HEK293 (cell line): Measurements from ENCODE around the gene HSPA4.

Experiments
- CTCF ChIA-PET: fragments of 350-600 bp; formaldehyde crosslinking; extraction: SDS; loops from one replicate; lab custom pipeline; 2021; ENCODE audit warnings: antibody characterized with exemption; lab: Yijun Ruan, JAX
- POLR2A ChIA-PET: fragments of 300-600 bp; formaldehyde crosslinking; extraction: SDS; loops from one replicate; lab custom pipeline; 2020; ENCODE audit warnings: antibody characterized with exemption, inconsistent platforms; lab: Yijun Ruan, JAX
- H3K27ac ChIP-seq: fragments of 200-500 bp; sonication (Bioruptor generic); 2 replicates; pipeline ENCODE4 v1.5.1; 2014; ENCODE audit warnings: low read depth, low read length, control low read depth, inconsistent platforms; ENCODE audit errors: extremely low read depth
- H3K36me3 ChIP-seq, 2 experiments: fragments of 200-500 bp in 1 of 2; sonication (Bioruptor generic) in 1 of 2; 1 replicate in 1 of 2; 2 replicates in 1 of 2; pipeline ENCODE4 v1.5.1; 2014 to 2017; ENCODE audit warnings: inconsistent platforms in 2 of 2, low read length in 2 of 2; ENCODE audit not compliant: control insufficient read depth in 2 of 2, insufficient read depth in 1 of 2
- H3K4me1 ChIP-seq: fragments of 200-500 bp; sonication (Bioruptor generic); 2 replicates; pipeline ENCODE4 v1.5.1; 2014; ENCODE audit warnings: mild to moderate bottlenecking, low read length, inconsistent platforms; ENCODE audit not compliant: control insufficient read depth, insufficient read depth
- H3K4me3 ChIP-seq: 2 replicates; pipeline ENCODE4 v1.5.1; 2011; ENCODE audit warnings: low read depth, mild to moderate bottlenecking, control low read depth, low read length, moderate library complexity
- H3K9me3 ChIP-seq: fragments of 200-500 bp; sonication (Bioruptor generic); 2 replicates; pipeline ENCODE4 v1.5.1; 2014; ENCODE audit warnings: low read depth, low read length, inconsistent platforms; ENCODE audit not compliant: control insufficient read depth, insufficient read depth
- BCL11A ChIP-seq: fragments of 450-650 bp; formaldehyde crosslinking; IDR thresholded peaks from 2 replicates; pipeline ENCODE4 v1.5.1; 2016; ENCODE audit warnings: low read depth, missing biosample characterization, missing genetic modification characterization
- KLF7 ChIP-seq: fragments of 450-650 bp; formaldehyde crosslinking; IDR thresholded peaks from 2 replicates; pipeline ENCODE4 v1.5.1; 2016; ENCODE audit warnings: missing biosample characterization, missing genetic modification characterization, borderline replicate concordance
- SCRT1 ChIP-seq: fragments of 450-650 bp; formaldehyde crosslinking; IDR thresholded peaks from 2 replicates; pipeline ENCODE4 v1.5.1; 2016; ENCODE audit warnings: missing biosample characterization, missing genetic modification characterization, borderline replicate concordance
- SCRT2 ChIP-seq: fragments of 450-650 bp; formaldehyde crosslinking; IDR thresholded peaks from 2 replicates; pipeline ENCODE4 v1.5.1; 2016; ENCODE audit warnings: missing biosample characterization, missing genetic modification characterization
- TCF7L2 ChIP-seq: IDR thresholded peaks from 2 replicates; pipeline ENCODE4 v1.6.1; 2011; ENCODE audit warnings: low read depth, mild to moderate bottlenecking, inconsistent platforms, low read length, moderate library complexity, borderline replicate concordance
- ZNF16 ChIP-seq: fragments of 450-650 bp; formaldehyde crosslinking; IDR thresholded peaks from 2 replicates; pipeline ENCODE4 v1.5.1; 2016; ENCODE audit warnings: low read depth, missing biosample characterization, missing genetic modification characterization
- ZNF221 ChIP-seq: fragments of 450-650 bp; formaldehyde crosslinking; IDR thresholded peaks from 2 replicates; pipeline ENCODE4 v1.5.1; 2017; ENCODE audit warnings: missing biosample characterization, missing genetic modification characterization, borderline replicate concordance
- ZNF302 ChIP-seq: fragments of 450-650 bp; formaldehyde crosslinking; IDR thresholded peaks from 2 replicates; pipeline ENCODE4 v1.5.1; 2016; ENCODE audit warnings: missing biosample characterization, missing genetic modification characterization, low read depth
- ZNF544 ChIP-seq: fragments of 450-650 bp; formaldehyde crosslinking; IDR thresholded peaks from 2 replicates; pipeline ENCODE4 v1.5.0; 2017; ENCODE audit warnings: missing biosample characterization, missing genetic modification characterization
- ZNF654 ChIP-seq: fragments of 450-650 bp; formaldehyde crosslinking; IDR thresholded peaks from 2 replicates; pipeline ENCODE4 v1.5.1; 2016; ENCODE audit warnings: low read depth, missing biosample characterization, missing genetic modification characterization
- ZXDB ChIP-seq: fragments of 450-650 bp; formaldehyde crosslinking; IDR thresholded peaks from 2 replicates; pipeline ENCODE4 v1.5.1; 2016; ENCODE audit warnings: missing biosample characterization, missing genetic modification characterization
- TF ChIP-seq, protein P1 (sequence below): fragments of 450-650 bp; formaldehyde crosslinking; IDR thresholded peaks from 2 replicates; pipeline ENCODE4 v1.5.1; 2016; ENCODE audit warnings: missing biosample characterization, missing genetic modification characterization
- TF ChIP-seq, protein P2 (sequence below): IDR thresholded peaks from 2 replicates; pipeline ENCODE4 v1.6.1; 2011; ENCODE audit warnings: mild to moderate bottlenecking, low read depth, low read length, borderline replicate concordance

The HSPA4 gene

DNA sequence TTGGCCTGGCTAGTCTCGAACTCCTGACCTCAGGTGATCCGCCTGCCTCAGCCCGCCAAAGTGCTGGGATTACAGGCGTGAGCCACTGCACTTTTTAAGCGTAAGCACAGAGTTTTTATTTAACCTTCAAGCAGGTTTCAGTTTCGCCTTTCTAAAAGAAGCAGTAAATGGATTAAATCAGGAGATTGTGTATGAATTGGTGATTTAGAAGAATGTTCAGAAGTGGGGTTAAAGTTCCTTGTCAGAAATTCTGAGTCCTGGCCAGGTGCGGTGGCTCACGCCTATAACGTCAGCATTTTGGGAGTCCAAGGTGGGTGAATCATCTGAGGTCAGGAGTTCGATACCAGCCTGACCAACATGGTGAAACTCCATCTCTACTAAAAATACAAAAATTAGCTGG lies 12.2 kb downstream of the HSPA4 start:
- Histone ChIP-seq H3K4me1 (peaks cover 8% of the 10 kb centered on the region), H3K9me3 (no peaks in the 10 kb centered on the region), H3K27ac (no peak overlapping the region), H3K36me3 (peaks cover 32 to 44% of the 10 kb centered on the region in 2 experiments), H3K4me3 (no peak overlapping the region)
- ChIA-PET CTCF (interaction anchor here (0.7 kb wide), 1 partner anchor 113 kb away, joined by 3 read pairs; no protein-coding TSS in a partner anchor), POLR2A (interaction anchor here (1.2 kb wide), 1 partner anchor 12 kb away, joined by 6 read pairs; the partner anchor contains the start of gene HSPA4)
- TF ChIP-seq, protein P1, sequence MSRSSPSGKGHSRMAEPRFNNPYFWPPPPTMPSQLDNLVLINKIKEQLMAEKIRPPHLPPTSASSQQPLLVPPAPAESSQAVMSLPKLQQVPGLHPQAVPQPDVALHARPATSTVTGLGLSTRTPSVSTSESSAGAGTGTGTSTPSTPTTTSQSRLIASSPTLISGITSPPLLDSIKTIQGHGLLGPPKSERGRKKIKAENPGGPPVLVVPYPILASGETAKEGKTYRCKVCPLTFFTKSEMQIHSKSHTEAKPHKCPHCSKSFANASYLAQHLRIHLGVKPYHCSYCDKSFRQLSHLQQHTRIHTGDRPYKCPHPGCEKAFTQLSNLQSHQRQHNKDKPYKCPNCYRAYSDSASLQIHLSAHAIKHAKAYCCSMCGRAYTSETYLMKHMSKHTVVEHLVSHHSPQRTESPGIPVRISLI (tag by site-specific recombination) = no peak

DNA sequence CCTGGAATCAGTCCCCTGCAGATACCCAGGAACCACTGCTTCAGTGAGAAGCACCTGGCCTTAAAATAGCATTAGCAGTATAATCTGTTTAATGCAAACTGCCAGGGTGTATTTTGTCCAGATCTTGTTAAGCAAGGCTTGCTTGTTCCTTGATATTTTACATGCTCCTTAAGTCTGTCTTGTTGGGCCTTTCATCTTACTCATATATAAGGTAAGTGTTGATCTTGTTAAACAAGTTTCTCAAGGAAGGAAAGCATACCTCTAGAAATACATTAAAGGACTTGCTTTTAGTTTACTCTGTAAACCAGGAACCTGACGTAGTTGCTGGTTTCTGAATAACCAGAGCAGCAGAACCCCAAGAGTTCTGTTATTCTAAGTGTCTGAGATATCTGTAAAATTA lies 13.7 kb downstream of the HSPA4 start:
- TF ChIP-seq ZNF654 = no peak
- Histone ChIP-seq H3K4me3 (no peak overlapping the region), H3K9me3 (no peaks in the 10 kb centered on the region), H3K27ac (no peak overlapping the region), H3K36me3 (peaks cover 46 to 59% of the 10 kb centered on the region in 2 experiments), H3K4me1 (peaks cover 8% of the 10 kb centered on the region)
- CTCF ChIA-PET = no interaction called here
- POLR2A ChIA-PET = no interaction called here

DNA sequence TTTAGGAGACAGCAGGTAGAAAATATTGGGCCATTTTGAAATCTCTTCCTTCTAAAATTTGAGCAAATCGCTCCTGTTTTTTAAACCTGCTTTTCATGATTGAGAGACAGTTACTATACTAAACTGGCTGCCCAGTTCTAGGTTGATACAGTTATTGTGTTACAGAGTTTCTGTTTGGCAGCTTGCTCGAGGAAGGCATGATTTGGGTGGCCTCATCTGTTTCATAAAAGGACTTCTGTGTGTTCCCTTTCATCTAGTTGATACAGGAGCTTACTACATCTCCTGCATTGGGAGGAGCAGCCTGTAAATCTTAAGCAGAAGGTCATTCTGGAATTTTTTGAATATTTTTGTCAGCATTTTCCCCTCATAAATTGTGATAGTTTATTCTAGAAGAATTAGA lies 14.2 kb downstream of the HSPA4 start:
- Histone ChIP-seq H3K27ac (no peak overlapping the region), H3K36me3 (peaks cover 51 to 65% of the 10 kb centered on the region in 2 experiments), H3K4me3 (no peak overlapping the region), H3K4me1 (peaks cover 8% of the 10 kb centered on the region), H3K9me3 (no peaks in the 10 kb centered on the region)
- POLR2A ChIA-PET = no interaction called here
- CTCF ChIA-PET = interaction anchor here (0.6 kb wide), 1 partner anchor 39 kb away, joined by 7 read pairs; no protein-coding TSS in a partner anchor
- TF ChIP-seq ZNF544 (no peak), ZXDB (no peak), TCF7L2 (no peak), KLF7 (tag by site-specific recombination) (no peak), BCL11A (tag by site-specific recombination) (no peak), ZNF221 (tag by site-specific recombination) (no peak), ZNF16 (tag by site-specific recombination) (no peak), ZNF302 (tag by site-specific recombination) (no peak)

DNA sequence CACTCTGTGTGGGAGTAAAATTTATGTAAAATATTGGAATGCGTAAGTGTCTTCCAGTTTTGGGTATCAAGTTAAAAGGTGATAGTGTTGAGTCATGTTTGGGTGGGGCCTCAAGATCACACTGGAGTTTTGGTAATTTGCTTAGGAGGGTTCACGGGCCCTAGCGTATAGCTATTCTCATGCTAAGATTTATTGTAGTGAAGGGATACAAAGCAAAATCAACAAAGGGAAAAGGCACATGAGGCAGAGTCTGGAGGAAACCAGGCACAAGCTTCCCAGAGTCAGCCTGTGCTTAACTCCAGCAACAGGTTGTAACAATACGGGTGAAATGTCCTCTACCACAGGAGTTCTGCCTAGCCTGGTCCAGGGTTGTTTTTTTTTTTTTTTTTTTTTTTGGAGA lies 20.2 kb downstream of the HSPA4 start:
- POLR2A ChIA-PET = interaction anchor here (1.3 kb wide), 1 partner anchor 16 kb away, joined by 3 read pairs; no protein-coding TSS in a partner anchor
- H3K27ac ChIP-seq = no peak overlapping the region
- TF ChIP-seq, protein P2, sequence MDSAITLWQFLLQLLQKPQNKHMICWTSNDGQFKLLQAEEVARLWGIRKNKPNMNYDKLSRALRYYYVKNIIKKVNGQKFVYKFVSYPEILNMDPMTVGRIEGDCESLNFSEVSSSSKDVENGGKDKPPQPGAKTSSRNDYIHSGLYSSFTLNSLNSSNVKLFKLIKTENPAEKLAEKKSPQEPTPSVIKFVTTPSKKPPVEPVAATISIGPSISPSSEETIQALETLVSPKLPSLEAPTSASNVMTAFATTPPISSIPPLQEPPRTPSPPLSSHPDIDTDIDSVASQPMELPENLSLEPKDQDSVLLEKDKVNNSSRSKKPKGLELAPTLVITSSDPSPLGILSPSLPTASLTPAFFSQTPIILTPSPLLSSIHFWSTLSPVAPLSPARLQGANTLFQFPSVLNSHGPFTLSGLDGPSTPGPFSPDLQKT = no peak
- peak; percentile 71; the same call in 1 of the 2 replicates for TF ChIP-seq SCRT1 (tag by site-specific recombination)
- peak; percentile 89 for TF ChIP-seq SCRT2 (tag by site-specific recombination)
- TF ChIP-seq, all 188 proteins: peak for 2
- CTCF ChIA-PET = no interaction called here
- peaks cover 69 to 93% of the 10 kb centered on the region in 2 experiments for H3K36me3 ChIP-seq
- no peak overlapping the region for H3K4me3 ChIP-seq
- no peaks in the 10 kb centered on the region for H3K9me3 ChIP-seq
- H3K4me1 ChIP-seq = peaks cover 2% of the 10 kb centered on the region; the same call in 1 of the 2 replicates
